ENCODE measurements around the gene ITPRIP. TPM values are rescaled to one million over a fixed set of nuclear protein-coding genes. Genes with fewer than 3 reads are reported as not detected.

ITPRIP gene
- total RNA-seq, 1 donor from 2014 or later = 19.8 TPM

GRCh38 chr10:104306897-104307296 lies 31.4 kb downstream of the ITPRIP start:
- Mint-ChIP-seq H3K27me3 (ENCODE audit: unreplicated experiment) (peaks cover 2% of the 10 kb centered on the region), H3K4me3 (ENCODE audit: unreplicated experiment) (no peak overlapping the region), H3K27ac (ENCODE audit: unreplicated experiment) (peak overlapping the region; percentile 45), H3K36me3 (ENCODE audit: unreplicated experiment) (peaks cover 20% of the 10 kb centered on the region), H3K9me3 (ENCODE audit: unreplicated experiment) (peaks cover 7% of the 10 kb centered on the region), H3K4me1 (ENCODE audit: low read depth, unreplicated experiment) (peaks cover 29% of the 10 kb centered on the region)
- no peak for DNase-seq
- TF ChIP-seq CTCF (IDR thresholded peaks at IDR 0.05; ENCODE audit: partially characterized antibody, unreplicated experiment) = no peak

- H3K4me1 Mint-ChIP-seq (ENCODE audit: low read depth, unreplicated experiment) = peaks cover 47% of the 10 kb centered on the region
- no peak overlapping the region for H3K4me3 Mint-ChIP-seq (ENCODE audit: unreplicated experiment)
- H3K27me3 Mint-ChIP-seq (ENCODE audit: unreplicated experiment) = peaks cover 9% of the 10 kb centered on the region
- no peak for TF ChIP-seq CTCF (IDR thresholded peaks at IDR 0.05; ENCODE audit: partially characterized antibody, unreplicated experiment)
- H3K9me3 Mint-ChIP-seq (ENCODE audit: unreplicated experiment) = peaks cover 16% of the 10 kb centered on the region
- peaks cover 20% of the 10 kb centered on the region for H3K36me3 Mint-ChIP-seq (ENCODE audit: unreplicated experiment)
- DNase-seq = no peak
- H3K27ac Mint-ChIP-seq (ENCODE audit: unreplicated experiment) = peak overlapping the region; percentile 13
Measured at GRCh38 chr10:104304927-104305326, 33.3 kb downstream of the ITPRIP start.

GRCh38 chr10:104304356-104304745 lies 33.9 kb downstream of the ITPRIP start:
- Mint-ChIP-seq H3K27me3 (ENCODE audit: unreplicated experiment) (peaks cover 9% of the 10 kb centered on the region), H3K36me3 (ENCODE audit: unreplicated experiment) (peaks cover 20% of the 10 kb centered on the region), H3K4me3 (ENCODE audit: unreplicated experiment) (no peak overlapping the region), H3K4me1 (ENCODE audit: low read depth, unreplicated experiment) (peaks cover 53% of the 10 kb centered on the region), H3K27ac (ENCODE audit: unreplicated experiment) (peak overlapping the region; percentile 13), H3K9me3 (ENCODE audit: unreplicated experiment) (peaks cover 16% of the 10 kb centered on the region)
- no peak for DNase-seq
- TF ChIP-seq CTCF (IDR thresholded peaks at IDR 0.05; ENCODE audit: partially characterized antibody, unreplicated experiment) = no peak

- peaks cover 9% of the 10 kb centered on the region for H3K27me3 Mint-ChIP-seq (ENCODE audit: unreplicated experiment)
- no peak for TF ChIP-seq CTCF (IDR thresholded peaks at IDR 0.05; ENCODE audit: partially characterized antibody, unreplicated experiment)
- no peak for DNase-seq
- H3K27ac Mint-ChIP-seq (ENCODE audit: unreplicated experiment) = no peak overlapping the region
- peaks cover 58% of the 10 kb centered on the region for H3K4me1 Mint-ChIP-seq (ENCODE audit: low read depth, unreplicated experiment)
- H3K4me3 Mint-ChIP-seq (ENCODE audit: unreplicated experiment) = no peak overlapping the region
- peaks cover 20% of the 10 kb centered on the region for H3K36me3 Mint-ChIP-seq (ENCODE audit: unreplicated experiment)
- peaks cover 16% of the 10 kb centered on the region for H3K9me3 Mint-ChIP-seq (ENCODE audit: unreplicated experiment)
Measured at GRCh38 chr10:104303594-104304355, 34.5 kb downstream of the ITPRIP start.

- no peak for DNase-seq
- Mint-ChIP-seq H3K9me3 (ENCODE audit: unreplicated experiment) (peaks cover 16% of the 10 kb centered on the region), H3K27ac (ENCODE audit: unreplicated experiment) (peak overlapping the region; percentile 99), H3K4me1 (ENCODE audit: low read depth, unreplicated experiment) (peaks cover 53% of the 10 kb centered on the region), H3K4me3 (ENCODE audit: unreplicated experiment) (no peak overlapping the region), H3K27me3 (ENCODE audit: unreplicated experiment) (peaks cover 9% of the 10 kb centered on the region), H3K36me3 (ENCODE audit: unreplicated experiment) (peaks cover 20% of the 10 kb centered on the region)
- no peak for TF ChIP-seq CTCF (IDR thresholded peaks at IDR 0.05; ENCODE audit: partially characterized antibody, unreplicated experiment)
Measured at GRCh38 chr10:104301907-104302690, 36.2 kb downstream of the ITPRIP start.

Data from glutamatergic neuron (in vitro differentiated cells).